HG03439 (cell line): ENCODE results near the gene THUMPD3.

Experiments used
- ATAC-seq: cut with Tn5 transposase; IDR thresholded peaks from one replicate; pipeline ENCODE4 v1.9.1; 2021; ENCODE audit warnings: mild to moderate bottlenecking, moderate library complexity; ENCODE audit not compliant: unreplicated experiment

Gene THUMPD3, protein sequence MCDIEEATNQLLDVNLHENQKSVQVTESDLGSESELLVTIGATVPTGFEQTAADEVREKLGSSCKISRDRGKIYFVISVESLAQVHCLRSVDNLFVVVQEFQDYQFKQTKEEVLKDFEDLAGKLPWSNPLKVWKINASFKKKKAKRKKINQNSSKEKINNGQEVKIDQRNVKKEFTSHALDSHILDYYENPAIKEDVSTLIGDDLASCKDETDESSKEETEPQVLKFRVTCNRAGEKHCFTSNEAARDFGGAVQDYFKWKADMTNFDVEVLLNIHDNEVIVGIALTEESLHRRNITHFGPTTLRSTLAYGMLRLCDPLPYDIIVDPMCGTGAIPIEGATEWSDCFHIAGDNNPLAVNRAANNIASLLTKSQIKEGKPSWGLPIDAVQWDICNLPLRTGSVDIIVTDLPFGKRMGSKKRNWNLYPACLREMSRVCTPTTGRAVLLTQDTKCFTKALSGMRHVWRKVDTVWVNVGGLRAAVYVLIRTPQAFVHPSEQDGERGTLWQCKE

DNA sequence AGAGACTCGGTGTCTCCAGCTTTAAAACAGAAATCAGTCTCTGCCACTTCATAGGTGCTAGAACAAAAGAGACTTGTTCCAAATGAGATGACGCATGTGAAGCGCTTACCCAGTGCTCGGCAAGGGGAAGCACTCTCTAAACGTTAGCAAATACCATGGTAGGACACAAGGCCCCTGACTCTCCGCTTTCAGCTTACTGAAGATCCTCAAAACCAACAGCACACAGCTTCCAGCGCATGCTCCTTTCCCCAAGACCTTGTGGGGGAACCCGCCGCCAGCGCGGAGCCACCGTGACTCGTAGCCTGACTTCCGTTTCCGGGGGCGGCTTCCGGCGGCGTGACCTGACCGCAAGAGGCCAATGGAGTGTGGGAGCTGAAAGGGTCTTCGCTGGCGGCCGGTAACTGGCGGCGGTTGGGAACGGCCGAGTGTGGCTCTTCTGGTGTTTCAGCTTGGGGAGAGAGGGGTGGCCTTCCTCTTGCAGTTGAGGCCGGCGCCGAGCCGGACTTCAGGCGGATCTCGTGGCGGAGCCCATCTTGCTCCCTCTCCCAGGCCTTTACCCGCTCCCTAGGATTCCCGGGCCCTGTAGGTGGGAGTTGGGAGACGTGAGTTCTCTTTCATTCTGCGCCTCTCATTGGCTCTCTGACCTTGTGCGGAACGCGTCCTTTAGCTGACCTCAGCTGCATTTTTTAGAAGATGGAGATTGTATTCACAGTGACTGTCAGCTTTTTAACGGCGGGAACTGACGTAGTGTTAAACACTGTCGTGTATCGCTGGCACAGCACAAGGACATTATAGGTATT, at the start of gene THUMPD3:
THUMPD3 (plus strand) TSS at position 324 of the 800 bp plus-strand sequence. CDS start 2,015 bp downstream, outside the sequence.
- peak; percentile 97 for ATAC-seq

DNA sequence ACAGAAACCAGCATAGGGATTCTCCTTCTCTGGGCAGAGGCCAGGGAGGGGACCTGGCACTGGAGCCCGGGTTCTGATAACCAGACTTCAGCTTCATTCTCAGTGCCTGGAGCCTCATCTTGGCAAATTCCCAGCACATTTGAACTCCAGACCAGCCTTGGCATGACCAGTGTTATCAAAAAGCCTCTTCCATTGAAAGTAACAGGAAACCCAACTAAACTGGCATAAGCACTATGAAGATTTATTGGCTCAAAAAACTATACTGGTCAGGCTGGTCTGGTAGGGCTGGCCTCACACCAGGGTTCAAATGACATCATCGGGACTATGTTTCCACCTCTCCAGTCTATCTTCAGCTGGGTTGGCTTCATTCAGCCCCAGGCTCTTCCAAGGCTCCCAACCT, 48.1 kb upstream of the THUMPD3 start:
- ATAC-seq = no peak

DNA sequence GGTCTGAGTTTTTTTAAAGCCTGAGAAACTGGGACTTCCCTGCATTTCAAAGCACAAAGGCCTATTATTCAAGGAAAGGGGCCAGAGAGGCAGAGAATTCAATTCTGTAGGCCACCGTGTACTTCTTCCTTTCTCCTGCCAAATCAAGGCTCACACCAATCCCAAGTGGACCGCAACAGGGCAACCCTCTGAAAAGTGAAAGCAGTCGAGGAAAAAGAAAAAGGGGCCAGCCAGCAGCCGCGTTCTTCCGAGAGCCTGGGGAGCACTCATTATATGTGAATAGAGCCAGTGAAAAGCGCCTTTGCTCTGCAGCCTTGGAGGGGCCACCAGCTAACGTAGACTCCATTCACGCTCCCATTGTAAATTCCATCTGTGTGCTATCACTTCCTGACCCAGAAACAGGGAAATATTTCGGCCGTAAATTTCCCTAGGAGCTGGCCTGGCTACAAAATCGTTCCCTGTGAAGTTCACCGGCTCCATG, 45.9 kb upstream of the THUMPD3 start:
- no peak for ATAC-seq

DNA sequence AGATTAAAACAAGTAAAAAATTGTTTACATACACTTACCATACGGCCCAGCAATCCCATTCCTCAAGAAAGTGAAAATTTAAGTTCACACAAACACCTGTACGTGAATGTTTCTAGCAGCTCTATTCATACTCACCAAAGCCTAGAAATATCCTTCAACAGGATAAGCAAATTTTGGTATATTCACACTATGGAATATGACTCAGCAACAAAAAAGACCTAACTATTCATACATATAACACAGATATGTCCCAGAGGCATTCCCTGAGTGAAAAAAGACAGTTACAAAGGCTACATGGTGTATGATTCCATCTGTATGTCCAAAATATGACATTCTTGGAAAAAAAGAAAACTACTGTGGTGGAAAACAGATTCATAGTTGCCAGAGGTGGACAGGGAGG, 40.1 kb upstream of the THUMPD3 start:
- no peak for ATAC-seq

DNA sequence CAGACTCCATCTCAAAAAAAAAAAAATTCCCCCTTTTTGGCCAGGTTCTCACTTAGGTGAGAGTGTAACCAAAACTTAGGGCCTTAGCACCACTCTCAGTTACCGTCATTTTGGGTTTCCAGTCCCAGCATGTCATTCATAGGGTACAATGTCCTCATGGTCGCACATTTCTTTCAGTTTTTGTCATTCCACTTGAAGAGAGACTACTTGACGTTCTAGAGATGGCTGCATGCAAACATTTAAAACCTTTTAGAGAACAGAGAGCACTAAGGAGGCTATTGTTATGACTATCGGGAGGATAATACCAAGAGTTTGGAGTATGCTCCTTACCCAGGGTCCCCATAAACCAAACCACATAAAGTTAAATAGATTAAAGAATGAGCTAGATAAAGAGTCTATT, 37.9 kb upstream of the THUMPD3 start:
- no peak for ATAC-seq

DNA sequence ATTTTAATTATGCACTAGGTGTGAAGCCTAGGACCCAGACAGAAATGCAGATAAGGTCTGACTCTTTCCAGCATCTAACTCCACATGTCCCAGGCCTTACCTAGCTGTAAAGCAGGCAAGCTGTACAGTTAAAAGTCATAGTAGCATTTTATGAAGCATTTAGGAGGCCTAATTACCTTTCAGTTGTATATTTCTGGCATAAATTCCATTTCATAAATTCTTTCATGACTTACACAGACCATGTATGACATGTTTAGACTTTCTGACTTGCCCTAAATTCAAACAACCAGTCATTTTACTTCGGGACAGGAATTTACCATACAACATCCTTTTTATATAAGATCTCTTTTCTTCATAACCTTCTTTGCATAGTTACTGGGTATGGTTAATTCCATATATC, 35.3 kb upstream of the THUMPD3 start:
- ATAC-seq = no peak

DNA sequence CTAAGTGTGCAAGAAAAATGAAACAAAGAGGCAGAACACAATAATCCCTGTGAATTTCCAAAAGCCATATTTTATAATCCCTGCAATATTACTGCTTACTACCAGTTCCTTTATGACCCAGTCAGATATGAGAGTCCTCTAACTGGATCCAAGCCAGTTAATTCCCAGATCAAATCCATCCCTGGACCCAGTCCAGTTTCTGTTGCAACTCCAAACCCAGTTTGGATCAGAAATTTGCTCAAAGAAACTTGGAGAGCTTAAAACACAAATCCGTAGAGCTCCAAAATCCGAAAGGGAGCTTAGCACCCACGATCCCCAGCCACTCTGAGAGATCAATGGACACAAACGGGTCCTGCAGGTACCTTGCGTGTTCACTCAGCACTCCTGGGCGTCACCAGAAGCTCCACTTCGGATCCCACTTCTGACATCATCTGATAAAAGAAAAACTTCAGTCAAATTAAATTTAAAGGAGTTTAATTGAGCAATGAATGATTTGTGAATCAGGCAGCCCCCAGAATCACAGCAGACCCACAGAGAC, 32.6 kb upstream of the THUMPD3 start:
- ATAC-seq = no peak

DNA sequence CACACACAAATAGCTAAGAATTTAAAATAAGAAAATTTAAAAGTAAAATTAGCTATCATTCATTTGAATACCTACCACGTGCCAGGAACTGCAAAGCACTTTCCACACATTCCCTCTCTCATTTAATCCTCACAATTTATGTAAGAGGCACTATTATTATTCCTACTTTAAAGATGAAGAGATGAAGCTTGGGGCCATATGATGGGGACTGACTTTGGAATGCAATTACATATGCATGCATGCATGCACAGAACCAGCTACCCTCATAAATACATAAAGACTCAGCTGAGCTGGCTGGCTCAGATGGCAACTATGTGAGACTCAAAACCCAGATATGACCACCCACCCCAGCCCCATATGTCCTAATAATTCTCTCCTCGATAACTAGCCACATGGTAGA, 31.7 kb upstream of the THUMPD3 start:
- no peak for ATAC-seq

DNA sequence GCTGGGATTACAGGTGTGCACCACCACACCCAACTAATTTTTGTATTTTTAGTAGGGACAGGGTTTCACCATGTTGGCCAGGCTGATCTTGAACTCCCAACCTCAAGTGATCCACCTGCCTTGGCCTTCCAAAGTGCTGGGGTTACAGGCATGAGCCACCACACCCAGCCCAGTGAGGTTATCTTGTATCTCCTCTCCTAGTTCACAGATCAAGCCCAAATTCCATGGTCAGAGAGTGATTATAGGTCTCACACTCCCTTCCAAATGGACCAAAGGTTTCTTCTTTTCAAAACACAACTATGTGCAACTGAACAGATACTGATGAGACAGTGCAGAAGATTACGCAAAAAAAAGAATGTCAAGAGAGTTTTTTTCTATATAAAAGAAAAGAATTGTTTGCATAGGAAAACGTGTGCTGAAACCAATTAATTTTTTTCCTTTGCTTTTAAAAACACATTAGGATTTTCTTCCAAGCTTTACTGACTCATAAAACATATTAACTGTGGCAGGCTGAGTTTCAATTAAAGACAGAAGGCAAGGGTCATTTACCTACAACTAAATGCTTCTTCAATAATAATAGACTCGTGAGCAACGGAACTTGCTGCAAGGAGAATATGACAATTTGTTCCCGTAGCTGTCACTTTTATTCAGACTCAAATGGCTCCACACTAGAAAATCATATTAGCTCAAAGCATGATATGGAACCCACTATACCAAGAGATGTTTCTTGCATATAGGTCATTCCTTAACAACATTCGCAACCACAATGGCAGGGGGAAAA, 30.4 kb upstream of the THUMPD3 start:
- ATAC-seq = no peak

DNA sequence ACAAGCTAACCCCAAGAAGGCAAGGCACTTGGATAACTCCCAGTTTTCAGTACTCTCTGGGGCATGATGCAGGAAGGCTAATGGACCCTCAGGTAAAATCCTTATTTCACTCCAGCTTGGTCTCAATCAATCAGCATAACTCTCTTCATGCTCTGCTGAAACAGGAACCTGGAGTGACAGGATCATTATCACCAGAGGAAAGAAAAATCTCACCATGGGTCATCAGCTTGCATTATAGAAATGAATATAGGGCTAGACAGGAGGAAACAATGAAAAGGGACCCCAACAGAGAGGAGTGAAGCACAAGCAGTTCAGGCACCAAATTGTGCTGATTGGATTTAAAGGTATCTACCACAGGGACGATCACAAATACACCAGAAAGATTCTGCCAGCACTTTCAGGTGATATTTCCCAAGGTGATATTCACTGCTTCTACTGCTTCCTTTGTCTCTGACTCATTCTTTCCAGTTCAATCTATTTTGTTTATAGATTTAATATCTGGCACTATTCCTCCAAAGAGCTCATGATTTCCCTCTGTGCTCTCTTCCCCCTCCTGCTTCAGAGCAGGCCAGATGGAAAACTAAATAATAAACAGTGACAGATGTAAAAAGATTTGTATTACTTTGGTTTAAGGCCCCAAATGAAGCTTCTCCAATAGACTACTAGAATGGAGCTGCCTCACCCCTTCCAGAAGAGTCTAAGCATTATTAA, 22.9 kb upstream of the THUMPD3 start:
- no peak for ATAC-seq

DNA sequence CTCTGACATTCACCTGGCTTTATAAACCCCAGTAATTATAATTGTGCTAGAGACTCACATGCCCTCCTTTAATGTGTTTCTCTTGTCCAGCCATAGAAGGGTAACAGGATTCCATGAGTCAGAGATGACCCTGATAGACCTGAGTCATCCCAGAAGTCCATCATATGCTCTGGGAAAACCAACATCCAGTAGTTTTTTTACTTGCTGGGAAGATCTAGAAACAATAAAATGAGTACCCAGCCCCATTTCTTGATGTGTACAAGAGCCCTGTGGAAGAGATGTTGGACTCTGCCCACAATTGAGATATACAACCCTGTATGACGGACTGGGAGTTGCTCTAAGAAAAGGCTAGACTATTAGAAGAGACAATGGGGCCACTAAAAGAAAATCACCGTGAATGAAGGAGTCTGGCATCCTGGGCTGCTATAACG, 22.4 kb upstream of the THUMPD3 start:
- ATAC-seq = no peak

DNA sequence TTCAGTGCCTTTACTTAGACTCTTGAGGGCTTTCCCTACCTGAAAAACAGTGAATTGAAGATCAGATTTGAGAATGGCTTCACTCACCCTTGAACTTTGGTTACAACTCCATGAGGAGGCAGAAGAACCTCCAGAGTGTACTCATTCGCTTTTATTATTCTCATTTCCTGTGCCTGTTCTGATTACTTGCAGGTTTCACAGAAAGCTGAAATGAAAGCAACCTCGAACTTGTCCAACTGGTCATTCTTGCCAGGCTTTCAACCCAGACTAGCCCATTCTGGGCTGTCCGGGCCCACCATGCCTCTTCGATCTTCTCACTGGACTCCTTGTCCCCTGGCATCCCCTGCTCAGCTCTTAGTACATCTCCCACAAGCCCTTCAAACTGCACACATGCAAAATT, 20.2 kb upstream of the THUMPD3 start:
- no peak for ATAC-seq

DNA sequence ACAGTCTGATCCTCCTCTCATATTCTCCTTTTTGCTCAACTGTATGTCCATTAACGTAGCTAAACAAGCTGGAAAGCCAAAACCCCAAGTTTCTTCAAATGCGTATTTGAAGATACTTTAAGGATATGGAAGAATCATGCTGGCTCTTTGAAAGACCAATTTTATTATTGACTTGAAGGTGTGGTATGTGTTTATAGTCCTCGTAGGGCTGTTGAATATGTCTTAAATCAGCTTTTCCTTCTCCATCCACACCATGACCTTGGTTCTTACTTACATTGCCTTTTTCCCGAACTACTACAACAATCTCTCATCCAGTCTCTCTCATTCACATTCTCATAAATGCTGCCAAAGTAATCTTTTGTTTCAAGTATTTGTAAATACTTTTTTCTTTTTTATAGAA, 19.7 kb upstream of the THUMPD3 start:
- ATAC-seq = no peak

DNA sequence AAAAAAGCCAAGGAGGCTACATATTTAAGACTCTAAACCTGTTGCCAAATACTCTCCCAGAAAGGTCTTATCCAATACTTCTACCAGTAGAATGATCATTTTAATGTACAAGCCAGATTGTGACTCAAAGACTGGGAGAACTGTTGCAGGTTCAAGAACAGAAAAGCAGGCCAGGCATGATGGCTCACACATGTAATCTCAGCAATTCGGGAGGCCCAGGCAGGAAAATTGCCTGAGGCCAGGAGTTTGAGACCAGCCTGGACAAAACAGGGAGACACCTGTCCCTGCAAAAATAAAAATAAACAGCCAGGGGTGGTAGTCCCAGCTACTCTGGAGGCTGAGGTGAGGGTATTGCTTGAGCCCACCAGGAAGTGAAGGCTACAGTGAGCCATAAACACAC, 17.8 kb upstream of the THUMPD3 start:
- ATAC-seq = no peak

DNA sequence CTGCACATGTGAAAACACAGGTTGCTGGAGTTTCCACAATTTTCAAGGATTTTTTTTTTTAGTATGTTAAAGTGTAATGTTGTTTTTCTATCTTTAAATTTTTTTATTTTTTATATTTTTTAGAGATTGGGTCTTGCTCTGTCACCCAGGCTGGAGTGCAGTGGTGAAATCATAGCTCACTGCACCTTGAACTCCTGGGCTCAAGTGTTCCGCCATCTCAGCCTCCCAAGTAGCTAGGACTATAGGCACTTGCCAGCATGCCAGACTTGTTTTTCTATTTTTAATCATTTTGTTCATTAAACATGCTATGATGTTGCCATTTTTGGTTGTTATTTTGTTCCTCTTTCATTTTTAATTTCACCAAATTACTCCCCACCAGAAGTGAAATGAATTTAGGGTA, 16.7 kb upstream of the THUMPD3 start:
- ATAC-seq = no peak

DNA sequence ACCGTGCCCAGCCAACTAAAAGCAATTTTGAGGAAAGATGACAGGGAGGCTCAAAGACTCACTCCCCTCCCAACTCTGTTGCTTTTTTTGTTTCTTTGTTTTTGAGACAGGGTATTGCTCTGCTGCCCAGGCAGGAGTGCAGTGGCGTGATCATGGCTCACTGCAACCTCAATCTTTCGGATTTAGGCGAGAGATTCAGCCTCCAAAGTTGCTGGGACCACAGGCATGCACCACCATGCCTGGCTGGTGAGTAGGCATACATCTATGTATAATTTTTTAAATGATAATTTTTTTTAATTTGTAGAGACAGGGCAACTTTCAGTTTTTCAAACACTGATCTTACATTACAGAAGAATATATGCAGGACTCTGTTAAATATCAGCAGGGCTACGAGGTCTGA, 15.8 kb upstream of the THUMPD3 start:
- ATAC-seq = no peak

DNA sequence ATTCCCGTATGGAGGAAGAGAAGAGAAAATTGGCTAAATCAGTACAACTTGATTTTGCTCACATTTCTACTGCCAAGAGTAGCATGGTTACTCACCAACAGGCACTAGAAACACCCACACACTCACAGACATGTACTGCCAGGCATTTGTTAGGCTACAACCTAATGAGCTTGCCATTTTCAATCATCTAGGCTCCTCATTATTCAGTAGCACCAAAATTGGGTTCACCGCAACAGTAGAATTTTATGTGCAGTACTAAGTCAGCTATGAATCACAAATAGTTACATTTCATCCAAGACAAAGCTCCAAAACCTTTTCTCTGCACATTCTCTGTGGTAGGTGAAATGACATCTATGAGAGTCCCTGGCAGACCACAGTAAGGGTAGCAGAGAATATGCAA, 15.0 kb upstream of the THUMPD3 start:
- no peak for ATAC-seq

DNA sequence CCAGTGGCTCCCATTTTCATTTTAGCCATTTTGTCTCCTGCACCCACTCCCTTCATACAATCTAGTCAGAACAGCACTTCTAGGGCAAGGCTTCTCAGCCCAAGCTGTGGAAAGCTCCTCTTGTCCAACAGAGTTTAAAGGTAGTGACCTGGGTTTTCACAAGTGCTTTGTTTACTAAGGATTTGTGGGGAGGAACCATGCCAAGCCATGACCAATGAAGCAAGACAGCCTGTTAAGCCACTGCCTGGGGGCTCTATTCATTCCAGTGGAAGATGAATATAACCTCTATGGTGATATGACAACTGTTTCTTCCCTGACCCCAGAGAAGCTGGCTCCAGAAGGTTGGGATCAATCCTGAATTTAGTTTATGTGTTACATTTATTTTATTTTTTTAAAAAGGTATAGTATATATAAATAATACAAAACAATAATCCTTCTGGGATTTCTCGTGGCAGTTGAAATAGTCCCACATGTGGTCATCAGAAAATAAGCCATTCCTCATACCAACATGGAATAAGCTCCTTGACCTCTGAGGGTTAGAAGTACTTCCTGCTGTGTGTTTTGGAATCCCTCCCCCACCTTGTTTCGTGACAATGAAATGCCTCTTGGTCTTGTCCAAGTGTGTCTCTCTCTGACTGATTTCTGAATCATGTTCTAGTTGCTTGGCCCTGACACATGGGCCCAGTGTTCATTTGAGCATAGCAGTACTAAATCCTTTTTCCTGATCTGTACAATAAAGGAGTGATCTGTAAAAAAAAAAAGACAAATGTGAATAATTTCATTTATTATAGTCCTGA, 13.3 kb upstream of the THUMPD3 start:
- no peak for ATAC-seq

DNA sequence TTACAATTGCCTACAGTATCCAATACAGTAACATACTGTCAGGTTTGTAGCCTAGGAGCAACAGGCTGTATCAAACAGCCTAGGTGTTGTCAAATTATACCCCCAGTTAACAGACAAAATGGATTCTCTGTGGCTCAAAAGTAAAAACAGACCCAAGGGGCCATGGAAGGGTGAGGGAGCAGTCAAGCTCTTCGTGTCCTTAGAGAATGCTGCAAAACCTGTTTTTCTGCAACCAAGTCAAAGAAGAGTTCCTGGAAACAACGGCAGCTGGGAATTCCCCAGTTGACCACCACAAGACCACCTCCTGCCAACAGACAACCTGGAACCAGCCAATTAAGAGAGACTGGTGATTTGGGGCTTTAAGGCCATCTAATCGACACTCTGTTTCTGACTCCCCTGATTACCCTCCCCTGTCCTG, 11.1 kb upstream of the THUMPD3 start:
- ATAC-seq = no peak
